GM10266 (cell line): ENCODE results near the gene HEXIM2.

Experiments used
- DNase-seq: peaks from one replicate; pipeline ENCODE4 v3.0.0; 2012; ENCODE audit errors: extremely low spot score
- CTCF ChIP-seq: IDR thresholded peaks from 2 replicates; pipeline ENCODE4 v1.5.1; 2012; ENCODE audit warnings: mild to moderate bottlenecking, low read depth; ENCODE audit not compliant: control insufficient read depth, insufficient read depth; ENCODE audit errors: missing control alignments

The HEXIM2 gene

GRCh38 chr17:45139533-45139920 lies 22.1 kb upstream of the HEXIM2 start:
- DNase-seq = no peak
- TF ChIP-seq CTCF = no peak

GRCh38 chr17:45143094-45143670 lies 18.5 kb upstream of the HEXIM2 start:
- no peak for DNase-seq
- no peak for TF ChIP-seq CTCF

GRCh38 chr17:45143767-45144198 lies 17.9 kb upstream of the HEXIM2 start:
- DNase-seq = no peak
- TF ChIP-seq CTCF = no peak

- DNase-seq = peak; percentile 71
Observed at GRCh38 chr17:45144199-45145034, 17.3 kb upstream of the HEXIM2 start.

GRCh38 chr17:45145035-45145389 lies 16.7 kb upstream of the HEXIM2 start:
- DNase-seq = no peak
- no peak for TF ChIP-seq CTCF

More at GRCh38 chr17:45144199-45145034, 17.3 kb upstream of the HEXIM2 start:
- no peak for TF ChIP-seq CTCF

- TF ChIP-seq CTCF = no peak
- no peak for DNase-seq
Observed at GRCh38 chr17:45146166-45146565, 15.5 kb upstream of the HEXIM2 start.

- DNase-seq = no peak
- no peak for TF ChIP-seq CTCF
Observed at GRCh38 chr17:45146592-45146889, 15.1 kb upstream of the HEXIM2 start.
